Tibial nerve (tissue), 4 donors: ENCODE results near the gene FHDC1. TPM values are rescaled to one million over a fixed set of nuclear protein-coding genes. Genes with fewer than 3 reads are reported as not detected.

Experiments
- DNase-seq, 2 donors: peaks; one replicate each; pipeline ENCODE4 v3.0.0-alpha.2; 2019; ENCODE audit warnings: low spot score in 2 of 2
- H3K27ac ChIP-seq, 4 donors: fragments of 200-600 bp; sonication (generic) in 3 of 4; one replicate each; pipeline ENCODE4 v1.5.1; 2017 to 2019; ENCODE audit warnings: mild to moderate bottlenecking in 1 of 4
- H3K27me3 ChIP-seq, 2 donors: fragments of 200-600 bp; sonication (generic) in 1 of 2; one replicate each; pipeline versions ENCODE4 v1.5.1 to v1.6.0; 2017 to 2019
- H3K36me3 ChIP-seq, 3 donors: fragments of 200-600 bp; sonication (generic); one replicate each; pipeline ENCODE4 v1.5.1; 2018 to 2019
- H3K4me1 ChIP-seq, 4 donors: fragments of 200-600 bp; sonication (generic) in 3 of 4; one replicate each; pipeline ENCODE4 v1.5.1; 2017 to 2019
- H3K4me3 ChIP-seq, 4 donors: fragments of 200-600 bp; sonication (generic) in 3 of 4; one replicate each; pipeline ENCODE4 v1.5.1; 2017 to 2019; ENCODE audit warnings: mild to moderate bottlenecking in 1 of 4, moderate library complexity in 1 of 4
- H3K9me3 ChIP-seq, 4 donors: fragments of 200-600 bp; sonication (generic) in 3 of 4; one replicate each; pipeline ENCODE4 v1.5.1; 2017 to 2019
- CTCF ChIP-seq, 5 experiments: fragments of 200-600 bp in 3 of 5; fragments of 450-650 bp in 2 of 5; sonication (generic) in 3 of 5; IDR thresholded peaks; one replicate each; pipeline ENCODE4 v1.5.1; 2016 to 2019; ENCODE audit warnings: antibody characterized with exemption in 5 of 5, mild to moderate bottlenecking in 3 of 5, moderate library complexity in 2 of 5
- EP300 ChIP-seq, 2 donors: sonication (generic); formaldehyde crosslinking; IDR thresholded peaks; one replicate each; pipeline ENCODE4 v1.6.1; 2017; ENCODE audit warnings: antibody characterized with exemption in 2 of 2, mild to moderate bottlenecking in 1 of 2
- POLR2A ChIP-seq, 2 donors: fragments of 450-650 bp; IDR thresholded peaks; one replicate each; pipeline ENCODE4 v1.6.1; 2017; ENCODE audit warnings: antibody characterized with exemption in 2 of 2, mild to moderate bottlenecking in 2 of 2, moderate library complexity in 2 of 2
- WGBS, 2 donors: methylation state at CpG; one replicate each; pipeline ENCODE4 v1.1.5; 2018; 5-methylcytosine and 5-hydroxymethylcytosine counted together
- total RNA-seq, 4 donors: library from RNA; depleted of rRNA; stranded (reverse); fragments of >200 nt; gene quantifications; one replicate each; pipeline ENCODE4 v1.1.0, GENCODE V29; 2016

The FHDC1 gene
- total RNA-seq, 4 donors from 2014 or later: 2.2 to 7.9 (median 6.1) TPM

DNA sequence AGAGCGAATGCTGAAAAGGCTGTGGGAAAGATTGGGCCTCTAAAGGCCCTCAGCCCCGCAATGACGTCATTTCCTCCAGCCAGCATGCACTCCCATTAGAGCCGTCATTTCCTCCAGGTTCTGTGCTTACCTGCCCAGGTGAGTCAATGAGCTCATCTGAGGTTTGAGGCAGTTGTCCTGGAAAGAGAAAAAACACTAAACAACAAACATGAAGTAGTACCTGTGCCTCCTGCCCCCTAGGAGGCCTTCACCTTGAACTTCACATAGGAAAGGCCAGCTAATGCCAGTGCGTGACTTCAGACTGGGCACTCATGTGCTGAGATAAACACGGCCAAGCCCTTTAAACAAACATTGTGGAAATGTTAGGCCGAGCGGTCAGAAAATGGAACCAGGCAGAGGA is 55.9 kb downstream of the FHDC1 start:
- Histone ChIP-seq H3K9me3 (no peaks in the 10 kb centered on the region), H3K27ac (no peak overlapping the region), H3K4me1 (no peaks in the 10 kb centered on the region), H3K36me3 (no peaks in the 10 kb centered on the region), H3K4me3 (no peak overlapping the region), H3K27me3 (no peaks in the 10 kb centered on the region)
- DNase-seq: no peak
- 84 to 89% methylated on average over 8 of the region's 8 CpGs for WGBS, 2 donors
- TF ChIP-seq POLR2A (IDR thresholded peaks at IDR 0.05) (no peak), CTCF (IDR thresholded peaks at IDR 0.05) (no peak), EP300 (IDR thresholded peaks at IDR 0.05) (no peak)

- TF ChIP-seq CTCF (IDR thresholded peaks at IDR 0.05) (no peak), EP300 (IDR thresholded peaks at IDR 0.05) (no peak), POLR2A (IDR thresholded peaks at IDR 0.05) (no peak)
- H3K27ac ChIP-seq: no peak overlapping the region
- no peak overlapping the region for H3K4me3 ChIP-seq
- no peaks in the 10 kb centered on the region for H3K9me3 ChIP-seq
- no peaks in the 10 kb centered on the region for H3K27me3 ChIP-seq
- 87 to 100% methylated on average over 1 of the region's 1 CpG for WGBS, 2 donors
- no peaks in the 10 kb centered on the region for H3K36me3 ChIP-seq
- DNase-seq: no peak
- H3K4me1 ChIP-seq: no peaks in the 10 kb centered on the region
These were observed 56.3 kb downstream of the FHDC1 start for GRCh38 chr4:152992466-152992865.

GRCh38 chr4:152994038-152994437 is 57.9 kb downstream of the FHDC1 start:
- WGBS, 2 donors: 61 to 71% methylated on average over 3 of the region's 3 CpGs

DNA sequence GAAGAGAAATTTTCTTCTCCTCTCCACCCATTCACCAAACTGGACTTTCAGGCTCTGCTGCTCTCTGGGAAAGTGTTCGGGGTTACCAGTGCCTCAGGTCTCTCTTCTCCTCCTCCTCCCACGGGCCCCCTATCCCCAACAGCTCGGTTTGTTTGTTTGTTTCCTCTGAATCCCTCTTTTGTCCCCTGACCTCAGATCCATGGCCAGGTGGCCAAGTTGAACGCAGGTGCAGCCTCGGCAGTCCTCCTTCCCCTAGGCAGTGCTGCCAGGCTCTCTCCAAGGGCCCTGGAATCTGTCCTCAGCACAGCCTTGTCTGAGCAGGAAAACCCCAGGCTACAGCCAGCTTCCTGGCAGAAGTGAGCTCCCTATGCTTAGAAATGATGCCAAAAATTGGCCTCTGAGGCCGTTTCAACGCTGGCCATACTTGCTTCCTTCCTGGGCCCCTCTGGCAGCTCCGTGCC is 60.0 kb downstream of the FHDC1 start:
- WGBS, 2 donors: 32 to 40% methylated on average over 8 of the region's 8 CpGs
- H3K27me3 ChIP-seq: no peaks in the 10 kb centered on the region
- no peaks in the 10 kb centered on the region for H3K9me3 ChIP-seq
- DNase-seq: no peak
- no peak overlapping the region for H3K27ac ChIP-seq
- H3K4me1 ChIP-seq: no peaks in the 10 kb centered on the region
- H3K36me3 ChIP-seq: no peaks in the 10 kb centered on the region
- TF ChIP-seq CTCF (IDR thresholded peaks at IDR 0.05) (no peak), POLR2A (IDR thresholded peaks at IDR 0.05) (no peak), EP300 (IDR thresholded peaks at IDR 0.05) (no peak)
- H3K4me3 ChIP-seq: no peak overlapping the region

More at GRCh38 chr4:152994038-152994437, 57.9 kb downstream of the FHDC1 start:
- no peaks in the 10 kb centered on the region for H3K4me1 ChIP-seq
- TF ChIP-seq POLR2A (IDR thresholded peaks at IDR 0.05) (no peak), EP300 (IDR thresholded peaks at IDR 0.05) (no peak), CTCF (IDR thresholded peaks at IDR 0.05) (no peak)
- no peaks in the 10 kb centered on the region for H3K9me3 ChIP-seq
- no peaks in the 10 kb centered on the region for H3K27me3 ChIP-seq
- H3K36me3 ChIP-seq: no peaks in the 10 kb centered on the region
- H3K27ac ChIP-seq: no peak overlapping the region
- no peak overlapping the region for H3K4me3 ChIP-seq
- no peak for DNase-seq

DNA sequence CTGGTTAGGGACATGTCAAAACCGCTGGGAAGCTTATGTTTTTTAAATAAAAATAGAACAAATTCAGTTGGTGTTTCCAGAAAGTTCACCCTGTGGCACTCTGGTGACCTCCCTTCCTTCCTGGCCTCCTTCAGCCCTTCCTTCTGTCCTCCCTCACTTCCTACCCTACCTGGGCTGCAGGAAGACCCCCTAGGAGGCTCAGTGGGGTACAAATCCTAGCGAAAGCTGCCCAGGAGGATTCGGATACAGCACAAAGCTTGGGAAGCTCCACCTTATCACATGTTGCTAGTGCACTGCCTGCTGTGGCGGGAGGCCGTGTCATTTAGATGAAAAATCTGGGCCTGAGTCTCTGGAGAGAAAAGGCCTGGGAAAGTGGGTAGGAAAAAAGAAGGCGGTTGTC is 60.5 kb downstream of the FHDC1 start:
- TF ChIP-seq EP300 (IDR thresholded peaks at IDR 0.05): no peak
- no peak for TF ChIP-seq POLR2A (IDR thresholded peaks at IDR 0.05)
- no peak for TF ChIP-seq CTCF (IDR thresholded peaks at IDR 0.05)
- Histone ChIP-seq H3K4me1 (no peaks in the 10 kb centered on the region), H3K36me3 (no peaks in the 10 kb centered on the region), H3K4me3 (no peak overlapping the region), H3K9me3 (no peaks in the 10 kb centered on the region), H3K27ac (no peak overlapping the region), H3K27me3 (no peaks in the 10 kb centered on the region)
- WGBS, 2 donors: 77% methylated on average over 6 of the region's 6 CpGs
- no peak for DNase-seq
